ENCODE results near the gene ARFIP1. TPM values are rescaled to one million over a fixed set of nuclear protein-coding genes. Genes with fewer than 3 reads are reported as not detected.

Gene ARFIP1
- total and polyA plus RNA-seq, 2 of the 8 experiments (the other 6 are each of a cell fraction or from before 2014, with no cell fraction given): 13.5 to 38.0 TPM

DNA sequence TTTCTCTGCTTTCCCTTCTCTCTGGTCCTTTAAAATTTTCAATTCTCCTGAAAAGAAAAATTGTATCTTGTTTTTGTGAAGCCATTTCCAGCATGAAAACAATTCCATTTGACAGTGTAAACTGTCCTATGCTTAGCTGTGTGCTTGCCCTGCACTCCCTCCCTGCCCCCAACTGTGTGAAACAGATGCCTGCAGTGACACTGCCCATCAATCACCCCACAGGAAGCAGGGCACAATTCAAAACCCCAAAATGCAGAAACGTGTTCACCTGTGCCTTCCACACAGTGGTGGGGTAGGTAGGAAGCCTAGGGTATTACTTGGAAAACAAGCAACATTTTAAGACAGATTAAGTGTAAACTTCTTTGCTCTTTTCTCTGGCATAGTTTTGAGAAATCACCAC lies 150.1 kb downstream of the ARFIP1 start:
- Histone ChIP-seq H4K5ac (ENCODE audit: insufficient read length, low read depth, low read length) (no peak overlapping the region), H3K36me3 (ENCODE audit: control insufficient read depth in 2 of 4, insufficient read depth in 4 of 4, low read length in 3 of 4) (no peaks in the 10 kb centered on the region), H3K14ac (ENCODE audit: insufficient read length) (no peak overlapping the region), H3K9me3 (ENCODE audit: insufficient read depth in 2 of 2, low read depth in 1 of 2, low read length in 1 of 2) (no peaks in the 10 kb centered on the region), H2BK15ac (ENCODE audit: low read length) (no peak overlapping the region), H3K18ac (ENCODE audit: extremely low read depth, low read length) (no peak overlapping the region), H3K9ac (replicated peaks in 1 of 4; ENCODE audit: extremely low read depth in 1 of 4, low read depth in 3 of 4, low read length in 3 of 4) (no peak overlapping the region), H4K91ac (replicated peaks; ENCODE audit: insufficient read length, low read length) (no peak overlapping the region), H3K4me2 (ENCODE audit: insufficient read depth in 1 of 2, low read depth in 2 of 2, low read length in 2 of 2) (peak overlapping the region; percentile 24 to 36; a peak in 3 of 4 replicates), H2BK5ac (ENCODE audit: low read depth, low read length) (no peak overlapping the region), H3K27ac (ENCODE audit: low read depth, low read length) (no peak overlapping the region), H2BK120ac (replicated peaks; ENCODE audit: low read depth, low read length) (no peak overlapping the region), H3K4ac (replicated peaks; ENCODE audit: insufficient read length, low read depth, low read length) (no peak overlapping the region), H2AK5ac (ENCODE audit: low read depth, low read length) (no peak overlapping the region), H2BK12ac (ENCODE audit: low read depth, low read length) (no peak overlapping the region), H3K23ac (ENCODE audit: insufficient read length) (no peak overlapping the region), H3K79me1 (ENCODE audit: low read depth, low read length) (no peaks in the 10 kb centered on the region), H3K27me3 (replicated peaks in 1 of 4; ENCODE audit: control insufficient read depth in 3 of 4, extremely low read depth in 1 of 4, insufficient read depth in 3 of 4, low read length in 3 of 4) (peaks cover 0 to 2% (median 0%) of the 10 kb centered on the region in 4 experiments; a peak in 1 of 7 replicates), H2BK20ac (ENCODE audit: low read length) (no peak overlapping the region), H2AFZ (ENCODE audit: low read length) (no peak overlapping the region), H4K8ac (ENCODE audit: extremely low read depth, insufficient read depth, low read length) (no peak overlapping the region), H3K23me2 (ENCODE audit: low read depth, low read length) (no peaks in the 10 kb centered on the region; the same call in 1 of the 2 replicates), H3K4me3 (ENCODE audit: extremely low read depth in 1 of 4, insufficient read depth in 2 of 4, low read depth in 3 of 4, low read length in 4 of 4) (peak overlapping the region in 2 of 4 experiments; percentile 1 to 12; a peak in 1 of 8 replicates), H3K4me1 (replicated peaks in 1 of 4; ENCODE audit: control insufficient read depth in 3 of 4, insufficient read depth in 4 of 4, low read length in 3 of 4) (peaks cover 5 to 23% (median 14%) of the 10 kb centered on the region in 4 experiments), H4K20me1 (replicated peaks in 1 of 2; ENCODE audit: control insufficient read depth in 1 of 2, insufficient read depth in 2 of 2, low read length in 2 of 2) (no peaks in the 10 kb centered on the region), H3K56ac (replicated peaks; ENCODE audit: insufficient read length, low read depth, low read length) (no peak overlapping the region), H3K79me2 (ENCODE audit: control insufficient read depth in 1 of 2, insufficient read depth in 2 of 2, low read length in 2 of 2) (no peaks in the 10 kb centered on the region)
- WGBS, 2 experiments (ENCODE audit: extremely low coverage in 1 of 2, insufficient coverage in 1 of 2, insufficient read length in 1 of 2, insufficient replicate concordance in 2 of 2, low coverage in 1 of 2, low lambda C conversion rate in 2 of 2, missing lambda C conversion rate in 1 of 2): 0% methylated on average over 1 of the region's 1 CpG; no CpG with 5 or more reads in 1 of the 2 experiments
- ChIA-PET POLR2A (ENCODE audit: partially characterized antibody) (no interaction called here), CTCF (ENCODE audit: partially characterized antibody) (interaction anchor here (0.6 kb wide), 1 partner anchor 176 kb away, joined by 3 read pairs; no protein-coding TSS in a partner anchor)
- DNase-seq (ENCODE audit: low read depth in 1 of 2, low spot score in 2 of 2) (no peak), FAIRE-seq (peak; percentile 68)
- TF ChIP-seq, protein P1, sequence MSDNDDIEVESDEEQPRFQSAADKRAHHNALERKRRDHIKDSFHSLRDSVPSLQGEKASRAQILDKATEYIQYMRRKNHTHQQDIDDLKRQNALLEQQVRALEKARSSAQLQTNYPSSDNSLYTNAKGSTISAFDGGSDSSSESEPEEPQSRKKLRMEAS (IDR thresholded peaks at IDR 0.05): 0 out of 2 replicates have a peak, but pooled peaks have one; percentile 10
- TF ChIP-seq RBBP5 (IDR thresholded peaks at IDR 0.05; ENCODE audit: borderline replicate concordance, low read depth, low read length): no peak
- TF ChIP-seq EGR1 (IDR thresholded peaks at IDR 0.05; ENCODE audit: borderline replicate concordance, low read depth, low read length): no peak
- TF ChIP-seq ASH2L (IDR thresholded peaks at IDR 0.05; ENCODE audit: low read length): peak; percentile 8
